Activated gamma-delta T cell treated with anti-CD3 and anti-CD28 coated beads, Interleukin-2, amount 50 U/mL, for 16 hours (primary cell): Measurements from ENCODE around the gene MCM7.

Experiments
- DNase-seq: peaks from one replicate; pipeline ENCODE4 v3.0.0-alpha.2; 2020; ENCODE audit warnings: low read depth

MCM7 gene

DNA sequence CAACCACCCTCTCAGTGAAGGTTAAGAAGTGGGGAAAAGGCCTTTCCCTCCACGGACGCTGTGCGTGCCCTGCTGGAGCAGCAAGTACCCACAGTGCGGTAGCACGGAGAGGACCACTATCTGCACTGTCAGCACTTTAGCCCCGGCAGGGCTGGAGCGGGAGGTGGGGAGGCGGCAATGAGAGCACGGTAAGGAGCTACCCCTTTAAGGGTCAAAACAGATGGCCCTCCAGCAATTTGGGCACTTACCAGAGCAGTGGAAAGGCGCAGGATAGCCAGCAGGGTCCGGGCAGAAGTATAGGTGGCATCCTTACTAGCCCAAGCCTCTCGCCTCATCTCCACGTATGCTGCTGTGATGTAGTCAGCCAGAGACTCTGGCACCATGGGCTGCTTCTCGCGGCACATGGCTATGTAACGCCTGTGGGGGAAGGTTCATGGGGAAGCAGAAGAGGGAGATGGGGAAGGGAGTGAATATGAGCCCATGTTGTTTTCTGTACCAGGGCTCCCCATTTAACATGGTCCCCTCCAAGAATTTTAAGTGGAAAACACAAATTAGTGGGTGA is 7.2 kb downstream of the MCM7 start:
- DNase-seq: no peak

DNA sequence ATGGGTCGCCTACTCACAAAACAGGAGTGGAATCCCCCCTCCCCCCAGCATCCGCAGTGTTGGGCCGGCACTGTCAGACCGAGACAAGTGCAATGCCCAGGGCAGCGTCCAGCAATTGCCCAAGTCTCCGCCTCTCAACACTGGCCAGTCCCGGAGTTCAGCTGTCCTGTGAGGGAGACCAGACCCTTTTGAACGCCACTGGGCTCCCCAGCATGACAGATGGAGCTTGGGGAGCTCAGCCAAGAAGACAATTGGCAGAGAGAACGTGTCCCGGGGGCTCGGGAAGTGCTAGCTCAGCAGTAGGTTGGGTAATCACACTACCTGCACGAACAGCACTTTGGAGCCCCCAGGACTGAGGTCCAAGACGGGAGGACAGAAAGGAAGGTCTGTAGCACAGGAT is 7.7 kb downstream of the MCM7 start:
- no peak for DNase-seq

DNA sequence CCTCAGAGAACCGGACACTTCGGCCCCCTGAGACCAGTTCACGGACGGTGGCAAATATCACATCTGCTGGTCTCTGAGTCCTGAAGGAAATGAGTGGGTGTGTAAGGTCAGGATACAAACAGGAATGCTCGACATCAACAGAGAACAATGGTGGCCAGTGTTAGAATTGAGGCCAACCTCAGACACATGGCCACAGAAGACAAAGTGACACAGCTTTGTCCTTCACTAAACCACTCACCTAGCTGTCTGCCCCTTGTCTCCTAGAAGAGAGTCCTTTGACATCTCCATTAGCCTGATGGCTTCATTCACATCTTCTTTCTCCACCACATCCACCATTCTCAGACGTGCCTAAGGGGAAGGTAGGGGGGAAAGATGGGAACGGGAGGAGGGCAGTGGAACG is 8.1 kb downstream of the MCM7 start:
- no peak for DNase-seq

DNA sequence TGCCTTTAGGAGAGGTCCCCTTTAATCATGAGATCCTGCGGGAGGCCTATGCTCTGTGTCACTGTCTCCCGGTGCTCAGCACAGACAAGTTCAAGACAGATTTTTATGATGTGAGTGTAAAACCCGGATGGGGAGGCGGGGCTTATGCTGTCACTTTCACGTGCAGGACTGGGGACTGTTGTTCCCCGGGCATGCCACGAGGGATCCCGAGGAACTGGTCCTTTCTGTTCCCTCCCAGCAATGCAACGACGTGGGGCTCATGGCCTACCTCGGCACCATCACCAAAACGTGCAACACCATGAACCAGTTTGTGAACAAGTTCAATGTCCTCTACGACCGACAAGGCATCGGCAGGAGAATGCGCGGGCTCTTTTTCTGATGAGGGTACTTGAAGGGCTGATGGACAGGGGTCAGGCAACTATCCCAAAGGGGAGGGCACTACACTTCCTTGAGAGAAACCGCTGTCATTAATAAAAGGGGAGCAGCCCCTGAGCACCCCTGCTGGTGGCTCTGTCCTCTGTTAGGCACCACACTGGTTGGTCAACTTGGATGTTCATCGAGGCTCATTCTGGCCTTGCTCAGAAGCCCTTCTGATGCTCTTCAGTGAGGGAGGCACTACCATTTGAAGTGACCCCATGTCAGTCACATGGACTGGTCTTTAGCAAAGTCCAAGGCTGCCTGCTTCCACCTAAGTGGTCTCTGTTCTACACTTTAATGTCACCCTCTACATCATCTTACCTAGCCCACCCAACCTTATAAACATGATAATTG is 9.6 kb downstream of the MCM7 start:
- DNase-seq: no peak

DNA sequence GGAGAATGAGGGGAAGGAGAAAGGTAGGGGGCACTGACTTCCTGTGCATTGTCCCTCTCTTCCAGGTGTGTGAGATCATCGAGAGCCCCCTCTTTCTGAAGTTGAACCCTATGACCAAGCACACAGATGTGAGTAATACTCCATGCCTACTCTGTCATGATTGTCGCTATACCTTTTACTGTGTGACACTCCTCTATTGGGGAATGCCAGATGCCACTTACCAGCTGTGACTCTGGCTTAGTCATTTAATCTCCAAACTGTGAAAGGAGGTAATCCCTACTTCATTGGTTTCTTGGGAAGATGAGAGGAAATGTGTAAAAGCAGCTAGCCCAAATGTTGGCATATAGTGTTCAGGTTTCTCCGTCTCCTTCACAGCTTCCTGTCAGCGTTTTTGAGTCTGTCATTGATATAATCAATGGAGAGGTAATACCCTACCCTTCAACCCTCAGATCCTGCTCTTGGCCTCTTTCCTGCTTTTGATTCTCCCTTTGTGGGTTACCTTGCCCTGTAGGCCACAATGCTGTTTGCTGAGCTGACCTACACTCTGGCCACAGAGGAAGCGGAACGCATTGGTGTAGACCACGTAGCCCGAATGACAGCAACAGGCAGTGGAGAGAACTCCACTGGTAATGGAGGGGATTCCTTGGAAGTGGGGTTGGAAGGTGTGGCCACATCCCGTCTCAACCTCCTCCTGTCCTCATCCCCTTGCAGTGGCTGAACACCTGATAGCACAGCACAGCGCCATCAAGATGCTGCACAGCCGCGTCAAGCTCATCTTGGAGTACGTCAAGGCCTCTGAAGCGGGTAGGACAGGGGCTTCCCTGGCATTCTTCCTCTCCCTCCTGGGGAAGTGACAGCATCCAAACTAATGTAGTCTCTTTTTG is 10.4 kb downstream of the MCM7 start:
- DNase-seq: no peak

DNA sequence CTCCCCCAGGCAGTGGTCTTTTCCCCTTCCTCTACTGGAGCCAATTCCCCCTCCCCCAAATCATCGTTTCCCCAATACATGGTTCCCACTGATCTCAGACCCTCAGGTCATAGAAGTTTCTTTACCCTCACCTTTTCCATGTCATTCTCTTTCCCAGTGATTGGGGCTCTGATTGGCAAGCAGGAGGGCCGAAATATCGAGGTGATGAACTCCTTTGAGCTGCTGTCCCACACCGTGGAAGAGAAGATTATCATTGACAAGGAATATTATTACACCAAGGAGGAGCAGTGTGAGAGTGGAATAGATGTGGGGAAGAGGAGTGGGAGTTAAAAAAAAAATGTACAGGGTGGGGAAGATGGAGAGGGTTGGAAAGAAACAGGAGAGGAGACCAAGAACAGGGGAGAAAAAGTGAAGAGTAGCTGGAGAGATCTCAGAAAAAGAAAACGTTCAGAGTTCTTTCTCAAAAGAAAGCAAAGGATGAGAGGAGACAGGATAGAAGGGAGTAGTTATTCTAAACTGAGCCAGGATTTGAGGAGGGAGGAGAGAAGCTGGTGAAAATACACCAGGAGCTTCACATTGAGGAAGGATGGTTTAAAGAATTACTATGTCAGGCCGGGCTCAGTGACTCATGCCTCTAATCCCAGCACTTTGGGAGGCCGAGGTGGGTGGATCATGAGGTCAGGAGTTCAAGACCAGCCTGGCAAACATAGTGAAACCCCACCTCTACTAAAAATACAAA is 11.6 kb downstream of the MCM7 start:
- no peak for DNase-seq

- DNase-seq: peak; percentile 78
Observed at GRCh38 chr7:100088621-100089457, 12.4 kb downstream of the MCM7 start, which contains the start of gene COPS6. Gene COPS6, plus strand, starts transcription at chr7:100088969. Its CDS starts 22 bp downstream, at chr7:100088991.

- no peak for DNase-seq
Observed at GRCh38 chr7:100088095-100088620, 13.0 kb downstream of the MCM7 start.

DNA sequence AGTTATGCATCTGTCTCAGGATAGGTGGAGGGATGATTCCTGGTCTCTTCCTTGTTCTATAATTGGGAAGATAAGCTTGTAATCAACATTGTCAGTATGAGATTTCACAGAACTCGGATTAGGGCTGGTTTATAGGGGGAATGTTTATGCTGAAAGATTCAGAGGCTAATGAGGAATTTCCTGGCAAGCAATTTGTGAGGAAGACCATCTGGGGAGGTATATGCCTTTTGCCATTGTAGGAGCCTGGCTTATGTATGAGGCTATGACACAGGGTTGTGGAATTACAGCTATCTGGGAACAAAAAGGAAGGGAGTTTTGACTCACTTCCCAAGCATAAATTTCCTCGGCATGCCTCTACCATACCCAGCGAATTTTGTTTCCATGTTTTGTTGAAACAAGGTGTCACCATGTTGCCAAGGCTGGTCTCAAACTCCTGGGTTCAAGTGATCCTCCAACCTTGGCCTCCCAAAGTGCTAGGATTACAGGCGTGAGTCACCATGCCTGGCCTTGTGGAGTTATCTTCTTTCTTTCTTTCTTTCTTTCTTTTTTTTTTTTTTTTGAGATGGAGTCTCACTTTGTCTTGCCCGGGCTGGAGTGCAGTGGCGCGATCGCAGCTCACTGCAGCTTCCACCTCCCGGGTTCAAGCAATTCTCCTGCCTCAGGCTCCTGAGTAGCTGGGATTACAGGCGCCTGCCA is 14.0 kb downstream of the MCM7 start:
- DNase-seq: no peak

DNA sequence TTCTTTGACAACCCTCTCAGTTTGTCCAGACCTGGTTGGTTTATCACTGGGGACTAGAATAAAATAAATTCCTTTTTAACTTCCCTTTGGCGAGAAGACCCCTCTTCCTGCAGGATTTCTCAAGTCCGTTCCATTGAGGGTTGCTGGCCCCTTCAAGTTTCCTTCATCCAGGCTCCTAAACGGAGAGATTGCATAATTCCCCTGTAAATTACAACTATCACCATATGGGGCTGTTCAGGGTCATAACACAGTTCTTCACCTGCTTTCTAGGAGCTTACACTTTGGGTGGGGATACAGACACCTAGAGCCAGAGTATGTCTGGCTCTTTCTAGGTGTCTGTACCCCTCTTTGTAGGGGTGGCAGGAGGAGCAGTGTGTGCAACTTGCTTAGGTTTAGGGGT is 15.7 kb downstream of the MCM7 start:
- DNase-seq: no peak

- DNase-seq: no peak
Observed at GRCh38 chr7:100082978-100083377, 18.2 kb downstream of the MCM7 start.

- DNase-seq: peak; percentile 97
Observed at GRCh38 chr7:100081535-100082102, 19.6 kb downstream of the MCM7 start, which contains the start of gene ZNF3. Gene ZNF3, minus strand, starts transcription at chr7:100081723. Its CDS starts 4,366 bp downstream, at chr7:100077357.

DNA sequence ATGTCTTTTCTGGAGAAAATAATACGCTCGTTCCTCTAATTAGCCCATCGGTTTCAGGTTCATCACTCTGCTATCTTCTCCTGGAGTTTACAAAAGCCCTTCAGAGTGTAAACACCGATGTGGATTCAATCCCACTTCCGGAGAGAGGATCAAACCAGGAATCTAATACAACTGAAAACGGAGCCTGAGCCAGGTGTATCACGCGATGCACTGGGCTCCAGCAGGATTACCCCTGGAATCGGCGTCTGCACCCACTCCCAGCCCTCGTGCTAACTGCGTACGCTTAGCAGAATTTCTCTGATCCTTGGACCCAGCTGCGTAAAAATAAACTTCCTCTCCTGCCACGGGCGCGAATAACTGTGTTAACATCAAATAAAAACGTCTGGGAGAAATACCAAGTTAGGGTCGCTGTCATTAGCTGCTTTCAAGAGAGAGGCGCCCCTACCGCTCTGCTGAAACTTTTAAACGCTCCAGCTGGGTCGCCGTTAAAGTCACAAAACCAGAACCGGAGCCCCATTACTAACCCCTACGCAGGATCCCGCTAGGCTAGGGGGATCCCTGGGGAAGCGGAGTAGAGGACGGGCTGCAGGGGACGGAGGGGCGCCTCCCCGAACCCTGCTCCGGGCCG is 20.2 kb downstream of the MCM7 start:
- no peak for DNase-seq

GRCh38 chr7:100079024-100079560 is 22.1 kb downstream of the MCM7 start:
- no peak for DNase-seq

GRCh38 chr7:100077205-100077604 is 24.0 kb downstream of the MCM7 start:
- DNase-seq: no peak

GRCh38 chr7:100075418-100075817 is 25.8 kb downstream of the MCM7 start:
- DNase-seq: no peak

GRCh38 chr7:100074841-100075240 is 26.4 kb downstream of the MCM7 start:
- DNase-seq: no peak

GRCh38 chr7:100072462-100072861 is 28.7 kb downstream of the MCM7 start:
- DNase-seq: no peak
